Stimulated activated CD8-positive, alpha-beta memory T cell treated with anti-CD3 and anti-CD28 coated beads, Interleukin-2, amount 100 ng/mL, for 1 hour (primary cell): ENCODE measurements around the gene SRD5A1.
A peak's percentile ranks its signal among the peaks of the same experiment; 100 is the strongest.

Experiments
- DNase-seq, 2 donors: peaks; one replicate each; pipeline ENCODE4 v3.0.0-alpha.2; 2020; ENCODE audit warnings: low read depth in 2 of 2

Gene SRD5A1

GRCh38 chr5:6604341-6604740 lies 28.9 kb upstream of the SRD5A1 start:
- DNase-seq = no peak

GRCh38 chr5:6604946-6605345 lies 28.3 kb upstream of the SRD5A1 start:
- no peak for DNase-seq

- DNase-seq = no peak
Observed at GRCh38 chr5:6606884-6607558, 26.2 kb upstream of the SRD5A1 start.

DNA sequence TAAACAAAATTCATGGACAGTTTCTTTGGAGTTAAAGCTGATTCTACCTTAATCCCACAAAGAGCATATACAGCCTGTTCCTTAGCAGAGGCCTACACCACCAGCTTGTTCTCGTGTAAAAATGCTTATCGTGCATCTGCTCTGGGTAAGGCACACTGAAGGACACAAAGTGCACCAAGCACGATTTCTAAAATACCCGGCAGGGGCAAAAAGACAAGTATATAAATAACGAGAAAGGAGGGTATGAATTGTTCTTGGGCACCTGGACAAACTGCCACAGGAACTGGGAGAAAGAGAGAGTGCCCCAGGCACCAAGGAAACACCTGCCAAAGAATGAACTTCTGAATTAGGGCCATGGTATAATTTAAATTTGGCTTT lies 25.7 kb upstream of the SRD5A1 start:
- DNase-seq = no peak

GRCh38 chr5:6608016-6608415 lies 25.2 kb upstream of the SRD5A1 start:
- DNase-seq = no peak

- no peak for DNase-seq
Observed at GRCh38 chr5:6611334-6612256, 21.6 kb upstream of the SRD5A1 start.

- DNase-seq = no peak
Observed at GRCh38 chr5:6615034-6615815, 18.0 kb upstream of the SRD5A1 start.

- DNase-seq = no peak
Observed at GRCh38 chr5:6616632-6617031, 16.6 kb upstream of the SRD5A1 start.

DNA sequence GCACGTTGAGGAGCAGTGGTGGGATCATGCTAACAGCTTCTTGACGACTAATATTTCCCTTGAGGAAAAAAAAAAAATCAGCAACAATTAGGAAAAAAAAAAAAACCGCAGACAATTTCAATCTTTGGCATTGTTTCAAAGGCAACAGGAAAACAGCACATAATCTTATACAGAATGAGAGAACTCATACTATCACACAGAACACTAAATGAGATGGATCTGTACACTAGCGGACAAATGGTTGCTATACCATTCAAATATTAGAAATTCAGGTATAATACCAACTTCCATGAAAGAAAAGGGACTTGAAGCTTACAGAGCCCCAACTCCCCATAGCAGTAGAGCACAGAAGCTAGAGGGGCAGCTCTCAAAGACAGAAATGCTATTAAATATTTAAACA lies 10.0 kb upstream of the SRD5A1 start:
- no peak for DNase-seq

DNA sequence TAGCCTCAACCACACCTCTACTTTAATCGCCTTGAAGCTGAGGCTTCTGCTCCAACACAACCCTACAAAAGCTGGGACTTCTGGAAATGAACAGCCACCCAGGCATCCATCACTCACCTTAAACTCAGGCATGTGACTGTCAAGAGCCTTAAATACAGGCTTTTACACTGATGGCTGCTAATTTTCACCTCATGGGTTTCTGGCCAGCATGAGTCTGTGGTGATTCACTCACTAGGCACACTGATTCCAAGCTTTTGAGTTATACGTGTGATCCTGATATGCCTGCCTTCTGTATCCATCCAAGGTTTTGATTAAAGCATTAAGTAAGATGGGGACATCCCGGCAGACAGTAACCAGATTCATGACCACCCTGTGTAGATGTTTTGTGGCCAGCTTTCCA lies 9.3 kb upstream of the SRD5A1 start:
- no peak for DNase-seq

GRCh38 chr5:6626508-6626907 lies 6.7 kb upstream of the SRD5A1 start:
- DNase-seq = no peak

DNA sequence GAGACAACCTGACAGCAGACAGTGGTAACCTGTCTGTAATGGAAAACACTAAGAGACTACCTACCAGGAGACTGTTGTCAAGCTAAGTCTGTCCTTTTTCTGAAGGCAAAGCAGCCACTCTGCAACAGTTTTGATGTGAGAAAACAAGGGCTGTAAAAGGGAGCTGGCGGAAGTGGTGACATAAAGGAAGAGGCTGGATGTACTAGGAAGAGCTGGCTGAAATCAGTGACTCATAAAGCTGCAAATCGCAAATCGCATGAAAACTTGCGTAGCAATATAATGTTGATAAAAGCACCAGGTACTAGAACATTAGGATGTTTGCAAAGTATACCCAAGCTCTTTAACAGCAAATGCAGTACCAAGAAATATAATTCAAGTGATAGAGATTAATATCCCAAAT lies 1.8 kb upstream of the SRD5A1 start:
- DNase-seq = no peak

DNA sequence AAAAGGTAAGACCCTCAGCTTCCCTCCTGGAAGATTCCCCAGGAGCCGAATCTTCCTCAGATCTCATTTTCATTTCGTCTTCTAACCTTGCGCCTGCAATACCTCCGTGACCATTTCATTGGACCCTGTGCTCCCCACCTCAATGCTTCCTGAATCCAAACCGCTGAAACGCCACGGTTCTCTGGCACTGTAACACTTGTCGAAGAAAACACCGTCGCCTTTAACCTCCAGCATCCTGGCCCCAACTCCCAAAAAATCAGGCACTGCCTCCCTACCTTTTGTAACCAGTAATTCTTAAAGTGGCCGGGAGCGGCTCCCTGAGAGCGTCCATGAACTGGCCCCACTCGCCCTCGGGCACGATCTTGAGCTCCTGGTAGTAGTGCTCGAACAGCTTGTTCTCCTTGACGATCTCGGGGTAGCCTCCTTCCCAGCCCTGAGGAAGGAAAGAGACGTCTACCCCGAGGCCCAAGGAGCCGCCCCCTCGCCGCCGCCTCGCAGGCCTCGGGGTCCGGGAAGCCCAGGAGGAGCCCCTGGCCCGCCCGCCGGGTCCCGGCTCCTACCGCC lies 834 bp upstream of the SRD5A1 start:
- peak in 1 of 2 donors; percentile 1 for DNase-seq

DNA sequence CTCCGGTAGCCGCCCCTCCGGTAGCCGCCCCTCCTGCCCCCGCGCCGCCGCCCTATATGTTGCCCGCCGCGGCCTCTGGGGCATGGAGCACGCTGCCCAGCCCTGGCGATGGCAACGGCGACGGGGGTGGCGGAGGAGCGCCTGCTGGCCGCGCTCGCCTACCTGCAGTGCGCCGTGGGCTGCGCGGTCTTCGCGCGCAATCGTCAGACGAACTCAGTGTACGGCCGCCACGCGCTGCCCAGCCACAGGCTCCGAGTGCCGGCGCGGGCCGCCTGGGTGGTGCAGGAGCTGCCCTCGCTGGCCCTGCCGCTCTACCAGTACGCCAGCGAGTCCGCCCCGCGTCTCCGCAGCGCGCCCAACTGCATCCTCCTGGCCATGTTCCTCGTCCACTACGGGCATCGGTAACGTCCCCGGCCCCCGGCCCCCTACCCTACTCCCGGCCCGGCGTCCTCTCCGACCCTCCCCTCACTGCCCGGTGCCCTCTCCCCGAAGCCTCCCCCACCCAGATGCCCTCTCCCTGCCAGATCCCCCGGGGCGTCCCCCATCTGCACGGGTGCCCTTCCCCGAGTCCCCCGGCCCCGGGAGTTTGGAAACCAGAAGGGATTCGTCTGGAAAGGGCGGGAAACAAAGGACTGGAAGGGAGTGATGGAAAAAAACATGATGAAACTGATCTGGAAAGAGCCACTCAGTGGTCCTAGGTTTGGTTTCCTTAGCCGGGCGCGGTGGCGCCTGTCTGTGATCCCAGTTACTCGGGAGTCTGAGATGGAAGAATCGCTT lies 417 bp downstream of the SRD5A1 start:
- DNase-seq = peak in 1 of 2 donors; percentile 8

DNA sequence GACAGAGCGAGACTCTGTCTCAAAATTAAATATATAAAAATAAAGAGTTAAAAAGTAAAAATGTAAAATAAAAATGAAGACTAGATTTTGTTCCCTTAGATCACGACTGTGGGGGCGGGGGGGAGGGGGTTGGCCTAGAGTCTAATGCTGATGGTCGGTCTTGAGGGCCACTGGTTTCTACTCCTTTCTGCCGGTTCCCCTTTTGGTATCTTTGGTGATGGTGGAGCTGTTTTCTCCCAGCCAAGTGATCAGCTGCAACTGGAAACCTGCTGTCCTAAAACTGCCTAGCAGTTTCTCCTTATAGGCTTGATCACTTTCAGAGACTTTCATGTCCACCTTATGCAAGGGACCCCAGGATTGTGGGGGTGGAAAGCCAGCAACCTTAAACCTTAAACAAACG lies 1.1 kb downstream of the SRD5A1 start:
- no peak for DNase-seq

DNA sequence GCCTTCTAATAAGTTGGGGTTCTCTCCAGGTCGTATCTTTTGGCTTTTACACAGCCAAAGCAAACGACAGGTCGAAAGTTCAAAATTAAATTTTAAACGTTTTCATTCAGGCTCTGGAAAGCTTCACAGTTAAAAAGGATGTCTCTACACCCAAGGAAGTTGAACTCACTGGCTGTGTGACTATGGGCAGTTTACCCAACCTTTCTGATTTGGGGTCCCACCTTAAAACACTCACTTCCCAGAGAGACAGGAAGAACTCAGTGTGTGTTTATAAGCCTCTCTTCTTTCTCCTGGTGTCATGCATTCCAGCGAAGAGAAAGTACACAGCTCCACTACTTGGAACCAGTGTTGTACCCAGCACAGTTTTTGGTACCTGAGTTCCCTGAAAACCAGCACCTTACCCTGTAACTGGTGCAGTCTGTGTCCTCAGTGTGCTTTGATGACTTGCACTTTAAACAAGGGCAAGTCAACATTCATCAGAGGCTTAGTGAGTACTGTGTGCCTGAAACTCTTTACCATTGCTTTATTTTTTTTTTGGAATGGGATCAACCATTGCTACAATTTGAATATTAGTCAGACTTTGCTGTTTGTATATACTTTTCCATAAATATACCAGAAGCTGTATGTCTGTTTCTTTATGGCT lies 1.7 kb downstream of the SRD5A1 start:
- no peak for DNase-seq

DNA sequence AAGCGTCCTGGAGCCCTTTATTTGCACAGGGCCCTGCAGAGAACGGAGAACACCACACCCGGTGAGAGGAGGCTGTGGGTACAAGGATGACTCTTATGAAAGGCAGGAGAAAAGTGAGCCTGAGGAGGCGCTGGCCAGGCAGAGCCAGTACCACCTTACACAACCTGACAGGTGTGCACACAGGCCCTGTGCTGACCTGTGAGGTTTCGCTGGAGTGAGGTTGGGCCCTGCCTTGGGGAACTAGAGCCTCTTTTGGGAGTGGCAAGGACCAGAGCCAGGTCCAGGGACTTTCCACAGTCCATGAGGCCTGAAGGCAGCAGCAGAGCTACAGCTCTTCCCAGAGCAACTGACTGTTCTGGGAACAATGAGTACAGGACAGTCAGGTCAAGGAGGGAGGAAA lies 3.1 kb downstream of the SRD5A1 start:
- DNase-seq = no peak

DNA sequence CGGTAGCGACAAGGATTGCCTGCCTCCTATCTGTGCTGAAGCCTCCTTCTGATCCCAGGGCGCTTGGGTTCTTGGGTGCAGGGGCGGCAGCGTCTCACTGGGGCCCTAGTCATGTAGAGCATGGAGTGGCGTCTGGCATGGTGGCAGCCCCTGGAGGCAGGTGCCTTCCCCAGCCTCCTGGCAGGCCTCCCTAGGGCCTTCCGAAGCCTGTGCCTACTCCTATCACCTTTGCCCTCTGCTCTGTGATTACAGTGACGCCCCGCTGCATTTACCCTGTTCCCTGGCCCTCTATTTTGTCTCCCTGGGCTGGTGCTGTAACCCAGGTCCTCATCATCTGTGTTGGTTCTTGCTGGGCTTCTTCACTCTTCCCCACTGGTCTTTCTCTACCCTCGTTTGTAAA lies 3.8 kb downstream of the SRD5A1 start:
- no peak for DNase-seq

DNA sequence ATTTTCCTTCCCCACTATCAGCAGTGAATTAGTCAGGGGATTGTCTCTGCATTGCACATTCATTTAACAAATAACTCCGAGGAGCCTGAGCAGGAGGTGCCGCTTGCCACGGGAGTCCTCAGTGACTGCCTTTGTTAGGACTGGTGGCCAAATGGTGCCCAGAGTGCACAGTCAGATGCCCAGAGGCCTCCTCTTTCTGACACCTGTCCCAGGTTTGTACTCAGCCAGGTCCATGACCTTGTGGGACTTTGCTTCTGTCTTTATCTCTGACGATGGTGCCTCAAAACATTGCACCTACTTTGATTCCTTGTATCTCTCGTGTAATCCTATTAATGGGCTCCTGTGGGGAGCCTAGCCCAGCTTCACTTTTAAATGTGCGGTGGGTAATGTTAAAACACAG lies 4.3 kb downstream of the SRD5A1 start:
- no peak for DNase-seq

- no peak for DNase-seq
Observed at GRCh38 chr5:6638236-6638635, 5.0 kb downstream of the SRD5A1 start.

DNA sequence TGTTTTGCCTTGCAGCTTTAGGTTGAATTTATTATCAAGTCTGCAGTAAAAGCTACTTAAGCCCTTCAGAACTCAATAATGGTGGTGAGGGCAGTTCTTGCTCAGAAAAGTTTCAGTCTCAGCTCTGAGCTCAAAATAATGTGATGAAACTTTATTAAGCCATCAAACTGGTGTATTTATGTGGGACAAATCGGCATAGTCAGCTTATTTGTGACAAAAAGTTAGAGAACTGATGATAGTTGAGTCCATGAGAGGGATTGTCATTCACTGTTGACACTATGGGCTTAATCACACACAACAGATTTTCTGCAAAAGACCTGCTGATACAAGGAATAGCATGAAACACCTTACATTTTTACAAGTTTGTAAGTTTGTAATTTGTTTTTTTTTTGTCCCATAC lies 9.4 kb downstream of the SRD5A1 start:
- no peak for DNase-seq
